GM18858 (cell line): ENCODE data around the gene ERCC3.
"Not testable (repeated sequence)": the region's sequence is repeated elsewhere in the genome, so short reads cannot be mapped to it uniquely, and the experiment has no call there.

ENCODE experiments used
- ATAC-seq: cut with Tn5 transposase; IDR thresholded peaks from one replicate; pipeline ENCODE4 v1.9.1; 2021; ENCODE audit not compliant: unreplicated experiment

Gene ERCC3

GRCh38 chr2:127279781-127280180, 14.2 kb downstream of the ERCC3 start:
- no peak for ATAC-seq

- no peak for ATAC-seq
These were observed 15.0 kb downstream of the ERCC3 start for GRCh38 chr2:127278959-127279358.

- ATAC-seq = peak; percentile 73
These were observed 16.9 kb downstream of the ERCC3 start for GRCh38 chr2:127277028-127277427.

- ATAC-seq = no peak
These were observed 18.2 kb downstream of the ERCC3 start for GRCh38 chr2:127275789-127276188.

GRCh38 chr2:127275356-127275755, 18.6 kb downstream of the ERCC3 start:
- no peak for ATAC-seq

- no peak for ATAC-seq
These were observed 23.3 kb downstream of the ERCC3 start for GRCh38 chr2:127270663-127271062.

GRCh38 chr2:127261804-127262406, 32.0 kb downstream of the ERCC3 start:
- no peak for ATAC-seq

GRCh38 chr2:127259355-127259754, 34.6 kb downstream of the ERCC3 start:
- no peak for ATAC-seq

GRCh38 chr2:127256866-127257265, 37.1 kb downstream of the ERCC3 start:
- ATAC-seq = no peak

- ATAC-seq = no peak
These were observed 37.6 kb downstream of the ERCC3 start for GRCh38 chr2:127256381-127256780.

- no peak for ATAC-seq
These were observed 38.2 kb downstream of the ERCC3 start for GRCh38 chr2:127255721-127256120.

- ATAC-seq = no peak
These were observed 38.8 kb downstream of the ERCC3 start for GRCh38 chr2:127255146-127255545.

- ATAC-seq = no peak
These were observed 39.5 kb downstream of the ERCC3 start for GRCh38 chr2:127254386-127254981.

GRCh38 chr2:127241184-127241583, 52.8 kb downstream of the ERCC3 start:
- ATAC-seq = not testable (repeated sequence)

- no peak for ATAC-seq
These were observed 54.5 kb downstream of the ERCC3 start for GRCh38 chr2:127239395-127239794.

- not testable (repeated sequence) for ATAC-seq
These were observed 56.2 kb downstream of the ERCC3 start for GRCh38 chr2:127237768-127238167.

- ATAC-seq = no peak
These were observed 58.8 kb downstream of the ERCC3 start for GRCh38 chr2:127235082-127235702.

- no peak for ATAC-seq
These were observed 60.2 kb downstream of the ERCC3 start for GRCh38 chr2:127233710-127234109.

GRCh38 chr2:127231130-127231865, 62.6 kb downstream of the ERCC3 start:
- no peak for ATAC-seq

GRCh38 chr2:127229555-127229954, 64.4 kb downstream of the ERCC3 start:
- no peak for ATAC-seq

GRCh38 chr2:127228102-127228501, 65.8 kb downstream of the ERCC3 start:
- no peak for ATAC-seq

GRCh38 chr2:127227264-127227660, 66.7 kb downstream of the ERCC3 start:
- not testable (repeated sequence) for ATAC-seq
